Activated CD4-positive, alpha-beta T cell treated with anti-CD3 and anti-CD28 coated beads, Interleukin-2, amount 50 U/mL, for 16 hours (primary cell): Measurements from ENCODE around the gene DDX10.
"Not testable (repeated sequence)": the region's sequence is repeated elsewhere in the genome, so short reads cannot be mapped to it uniquely, and the experiment has no call there.

ENCODE experiments used
- DNase-seq: peaks from one replicate; pipeline ENCODE4 v3.0.0-alpha.2; 2020

The DDX10 gene

DNA sequence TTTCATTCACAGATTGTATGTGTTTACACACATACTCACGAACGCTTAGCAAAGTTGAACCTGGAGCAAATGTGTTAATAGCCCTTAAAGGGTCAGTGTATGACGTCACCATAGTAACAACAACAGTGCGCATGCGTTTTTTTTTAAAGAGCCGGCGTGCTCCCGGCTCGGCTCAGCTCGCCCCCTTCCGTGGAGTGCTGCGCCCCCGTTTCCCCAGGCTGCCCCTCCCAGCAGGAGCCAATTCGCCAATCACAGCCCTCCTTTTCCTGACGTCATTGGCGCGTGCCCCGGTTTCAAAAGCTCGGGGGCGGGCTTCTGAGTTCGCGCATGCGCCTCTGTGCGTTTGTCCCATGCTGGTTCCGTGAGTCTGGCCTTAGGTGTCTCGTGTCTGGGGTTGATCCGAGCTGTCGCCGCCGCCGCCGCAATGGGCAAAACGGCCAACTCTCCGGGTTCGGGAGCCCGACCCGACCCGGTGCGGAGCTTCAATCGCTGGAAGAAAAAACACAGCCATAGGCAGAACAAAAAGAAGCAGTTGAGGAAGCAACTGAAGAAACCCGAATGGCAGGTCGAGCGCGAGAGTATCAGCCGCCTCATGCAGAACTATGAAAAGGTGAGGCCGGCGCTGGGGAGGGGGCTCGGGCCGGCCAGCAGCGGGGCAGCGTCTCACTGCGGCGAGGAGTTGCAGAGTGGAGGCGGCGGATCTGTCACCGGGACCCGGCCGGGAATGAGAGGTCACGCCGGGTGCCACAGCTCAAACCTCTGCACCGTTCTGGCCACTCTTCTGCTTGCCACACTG, at the start of gene DDX10:
Gene DDX10, plus strand, starts transcription at position 340 of the 796 bp plus-strand sequence. Its CDS starts 85 bp downstream, at position 425.
- DNase-seq = peak; percentile 99

DNA sequence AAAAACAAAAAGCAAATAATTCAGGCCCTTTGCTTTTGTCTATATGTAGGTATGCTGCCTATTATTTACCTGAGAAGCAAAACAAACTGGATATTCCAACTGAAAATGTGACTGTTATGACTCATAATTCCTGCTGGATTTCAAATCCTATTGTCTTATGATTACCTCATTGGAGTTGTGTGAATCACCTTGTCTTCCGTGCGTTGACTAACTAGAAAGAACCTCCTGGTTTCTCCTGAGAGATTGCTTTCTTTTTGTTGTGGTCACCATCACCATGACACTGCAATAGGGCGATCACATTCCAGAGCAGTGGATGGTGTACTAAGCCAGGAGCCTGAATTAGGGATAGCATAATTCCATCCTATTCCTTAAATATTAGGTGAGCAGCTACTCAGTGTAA, 48.3 kb upstream of the DDX10 start:
- DNase-seq = no peak

DNA sequence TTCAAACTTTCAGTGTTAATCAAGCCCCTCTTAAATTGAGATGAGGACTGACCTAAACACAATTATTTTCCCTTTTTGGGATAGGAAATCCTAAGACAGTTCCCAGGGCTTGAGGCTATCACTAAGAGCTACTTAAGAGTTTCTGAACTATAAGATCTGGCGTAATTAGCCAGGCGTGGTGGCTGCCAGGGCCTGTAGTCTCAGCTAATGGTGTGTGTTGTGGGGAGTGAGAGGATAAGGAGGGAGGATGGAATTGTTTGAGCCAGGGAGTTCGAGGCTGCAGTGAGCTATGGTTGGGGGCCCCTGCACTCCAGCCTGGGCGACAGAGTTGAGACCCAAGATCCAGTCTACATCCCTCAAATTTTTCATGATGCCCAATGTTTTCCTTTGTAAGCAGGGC, 47.8 kb upstream of the DDX10 start:
- no peak for DNase-seq

DNA sequence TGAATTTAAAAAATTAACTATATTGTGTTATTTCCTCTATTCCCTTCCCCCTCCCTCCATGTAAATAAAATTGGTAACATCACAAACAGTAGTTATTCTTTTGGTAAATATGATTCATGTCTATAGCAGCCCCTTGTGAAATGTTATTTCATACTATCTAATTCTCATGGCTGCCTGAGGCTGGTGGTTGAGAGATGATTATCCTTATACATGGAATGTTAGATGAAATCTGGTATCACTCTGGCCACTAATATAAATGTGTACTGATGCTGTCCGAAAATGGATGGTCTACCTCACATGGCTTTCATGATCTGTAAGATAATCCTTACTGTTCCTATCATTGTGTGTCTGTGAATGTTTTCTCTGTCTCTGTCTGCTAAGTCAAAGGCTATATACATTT, 46.3 kb upstream of the DDX10 start:
- no peak for DNase-seq

DNA sequence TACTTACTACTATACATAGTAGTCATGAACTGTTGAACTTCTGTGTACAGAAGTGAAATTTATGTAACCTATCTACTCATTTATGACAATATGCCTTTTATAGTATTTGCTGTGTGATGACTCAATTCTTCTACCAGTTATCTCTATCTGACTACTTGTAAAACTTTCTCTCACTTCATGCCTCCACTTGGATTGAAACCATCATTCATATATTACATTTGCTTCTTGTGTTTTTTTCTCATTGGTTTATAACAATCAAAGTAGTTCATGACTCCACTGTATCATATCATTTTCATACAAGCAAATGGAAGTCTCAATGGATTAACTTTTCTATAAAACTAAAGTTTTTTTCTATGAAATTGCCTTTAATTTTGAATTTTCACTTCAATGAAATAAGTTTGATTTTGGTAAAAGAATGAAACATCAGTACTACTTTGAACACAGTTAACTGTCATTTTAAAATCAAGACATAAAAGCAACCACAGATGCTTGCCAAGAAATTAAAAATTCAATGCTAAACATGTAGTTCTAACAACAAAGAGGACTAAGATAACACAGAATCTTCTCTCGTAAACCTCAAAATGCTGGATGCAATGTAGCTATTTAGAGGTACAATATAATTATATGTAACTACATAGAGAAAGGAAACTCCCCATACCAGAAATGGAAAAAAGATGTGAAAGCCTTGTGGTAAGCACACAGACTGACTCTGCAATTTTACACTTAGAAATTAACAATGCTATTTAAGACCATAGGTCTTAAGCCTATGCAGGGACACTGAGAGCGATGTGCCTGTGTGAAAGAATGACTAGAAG, 43.7 kb upstream of the DDX10 start:
- DNase-seq = peak; percentile 62

DNA sequence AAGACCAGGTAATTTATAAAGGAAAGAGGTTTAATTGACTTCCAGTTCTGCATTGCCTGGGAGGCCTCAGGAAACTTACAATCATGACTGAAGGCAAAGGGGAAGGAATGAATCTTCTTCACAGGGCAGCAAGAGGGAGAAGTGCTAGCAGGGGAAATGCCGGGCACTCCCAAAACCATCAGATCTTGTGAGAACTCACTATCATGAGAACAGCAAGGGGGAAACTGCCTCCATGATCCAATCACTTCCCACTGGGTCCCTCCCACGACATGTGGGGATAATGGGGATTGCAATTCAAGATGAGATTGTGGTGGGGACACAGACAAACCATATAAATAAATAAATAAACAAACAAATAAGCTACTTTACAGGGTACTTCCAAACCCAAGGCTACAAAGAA, 42.5 kb upstream of the DDX10 start:
- no peak for DNase-seq

DNA sequence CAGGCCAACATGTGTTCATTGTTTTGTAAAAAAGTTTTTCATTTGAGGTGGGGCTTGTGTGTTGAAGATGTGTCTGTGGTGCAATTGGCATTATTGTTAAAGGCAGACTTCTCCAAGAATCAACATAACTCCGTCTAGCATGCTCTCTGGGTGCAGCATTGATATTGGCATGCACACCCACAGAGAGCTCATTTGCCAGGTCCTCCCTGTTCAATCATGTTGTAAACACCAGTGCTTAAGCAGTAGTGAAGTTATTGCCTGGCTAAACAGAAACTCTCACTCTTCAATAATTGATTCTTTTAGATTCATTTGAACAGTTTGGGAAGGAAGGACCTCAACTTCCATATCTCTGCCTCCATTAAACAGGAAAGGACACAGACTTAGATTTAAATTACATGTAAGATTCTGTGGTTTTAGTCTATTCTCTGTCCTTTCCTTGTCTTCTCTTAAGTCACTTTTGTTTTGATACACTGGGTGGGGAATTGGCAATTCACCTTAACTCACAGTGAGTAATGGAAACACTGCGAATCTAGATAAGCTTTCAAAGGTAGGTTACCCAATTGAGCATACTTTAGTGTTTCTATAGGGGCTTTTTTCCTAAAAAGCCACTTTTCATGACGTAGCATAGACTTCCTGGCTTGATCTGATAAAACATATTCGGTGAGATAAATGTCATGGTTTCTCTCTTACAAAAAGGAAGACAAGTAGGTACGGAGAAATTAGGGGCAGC, 40.5 kb upstream of the DDX10 start:
- DNase-seq = peak; percentile 8

DNA sequence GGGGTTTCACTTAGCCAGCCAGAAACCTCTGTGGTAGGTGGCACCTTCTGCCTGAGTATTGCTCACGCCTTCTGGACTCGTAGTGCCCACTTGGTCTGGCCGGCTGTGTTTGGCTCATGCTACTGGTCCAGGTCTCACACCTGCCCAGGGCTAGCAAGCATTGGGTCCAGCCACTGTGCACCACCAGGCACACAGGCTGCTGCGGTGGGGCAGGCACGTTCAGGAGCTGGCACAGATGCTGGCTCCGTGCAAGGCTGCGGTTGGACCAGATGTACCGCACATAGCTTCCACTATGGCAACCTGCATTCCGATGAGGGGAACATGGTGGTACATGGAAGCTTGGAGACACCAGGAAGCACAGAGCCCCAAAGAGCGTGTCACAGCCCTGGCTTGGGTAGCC, 36.5 kb upstream of the DDX10 start:
- DNase-seq = no peak

DNA sequence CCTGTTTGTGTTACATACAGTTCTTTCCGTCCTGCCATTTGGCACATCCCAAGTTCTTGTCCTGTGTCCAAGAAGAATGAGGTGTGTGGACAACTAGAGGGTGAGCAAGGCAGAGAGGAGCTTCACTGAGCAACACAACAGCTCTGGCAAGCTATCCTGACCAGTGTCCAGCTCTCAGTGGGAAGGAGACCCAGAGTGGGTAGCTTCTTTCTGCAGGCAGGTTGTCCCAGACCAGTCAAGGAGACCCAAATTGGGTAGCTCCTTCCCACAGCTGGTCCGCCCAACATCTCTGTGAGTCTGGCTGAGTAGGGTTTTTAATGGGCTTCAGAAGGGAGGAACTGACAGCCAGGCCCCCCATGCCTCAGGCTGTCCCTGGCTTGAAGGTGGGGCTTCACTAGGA, 36.1 kb upstream of the DDX10 start:
- no peak for DNase-seq

DNA sequence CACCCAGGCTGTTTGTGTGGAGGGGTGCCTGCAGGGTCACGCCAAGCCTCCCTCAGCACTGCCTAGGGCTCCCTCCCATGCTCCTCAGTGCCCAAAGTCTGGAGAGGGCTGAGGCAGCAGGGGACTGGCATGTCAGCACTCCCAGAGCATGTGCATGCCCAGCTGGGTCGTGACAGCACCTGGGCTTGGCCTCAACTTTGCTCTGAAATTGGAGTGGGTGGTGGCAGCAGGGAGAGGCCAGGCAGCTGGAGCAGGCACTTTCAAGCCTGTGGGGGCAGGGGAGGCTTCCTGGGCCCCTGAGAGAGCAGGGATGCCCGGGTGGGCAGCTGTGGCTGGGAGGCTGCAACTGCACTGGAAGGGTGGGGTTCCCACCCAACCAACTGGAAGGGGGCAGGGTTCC, 35.6 kb upstream of the DDX10 start:
- DNase-seq = no peak

DNA sequence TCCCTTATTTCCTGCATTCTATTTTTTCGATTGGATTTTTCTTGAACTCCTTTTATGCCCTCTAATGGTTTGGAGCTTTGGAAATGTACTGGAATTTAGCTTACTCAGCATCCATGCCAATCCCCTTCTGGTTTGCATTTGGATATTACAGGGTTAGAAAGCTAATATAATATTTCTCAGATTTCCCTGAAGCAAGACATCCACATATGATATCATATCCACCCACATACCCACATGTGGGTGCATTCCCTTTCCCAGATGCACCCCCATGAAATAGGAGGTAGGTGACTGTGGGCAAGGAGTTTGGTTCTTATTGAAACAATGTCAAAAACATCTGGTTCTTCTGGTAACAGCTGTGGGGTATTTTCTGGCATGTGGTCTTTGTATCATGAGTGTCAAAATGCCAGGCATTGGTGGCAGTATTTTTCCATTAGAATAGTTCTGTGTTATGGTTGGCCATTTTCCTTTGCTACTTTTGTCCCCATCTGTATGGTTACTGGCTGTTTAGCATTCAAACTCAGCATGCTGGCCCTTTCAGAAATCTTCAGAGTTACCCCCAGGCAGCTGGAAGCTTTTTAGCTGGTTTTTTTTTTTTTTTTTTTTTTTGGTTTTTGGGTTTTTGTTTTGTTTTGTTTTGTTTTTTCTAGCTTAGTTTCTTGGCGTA, 32.7 kb upstream of the DDX10 start:
- no peak for DNase-seq

DNA sequence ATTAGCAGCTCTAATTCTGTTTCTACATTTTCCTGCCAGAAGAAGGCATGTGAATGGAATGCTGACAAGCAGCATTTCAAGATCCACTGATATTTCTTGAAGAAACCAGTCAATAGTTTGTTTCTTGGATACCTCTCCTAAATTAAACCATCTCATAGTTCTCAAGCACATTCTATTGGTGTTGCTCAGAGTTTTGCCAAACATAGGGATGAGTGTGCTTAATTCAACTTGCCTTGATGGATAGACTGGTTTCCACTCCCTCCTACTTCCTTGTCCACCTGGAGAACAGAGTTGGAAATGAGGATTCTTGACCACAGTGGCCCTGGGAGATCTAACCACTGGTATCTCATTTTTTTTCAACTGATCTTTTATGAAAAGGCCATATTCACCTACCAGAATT, 29.8 kb upstream of the DDX10 start:
- no peak for DNase-seq

DNA sequence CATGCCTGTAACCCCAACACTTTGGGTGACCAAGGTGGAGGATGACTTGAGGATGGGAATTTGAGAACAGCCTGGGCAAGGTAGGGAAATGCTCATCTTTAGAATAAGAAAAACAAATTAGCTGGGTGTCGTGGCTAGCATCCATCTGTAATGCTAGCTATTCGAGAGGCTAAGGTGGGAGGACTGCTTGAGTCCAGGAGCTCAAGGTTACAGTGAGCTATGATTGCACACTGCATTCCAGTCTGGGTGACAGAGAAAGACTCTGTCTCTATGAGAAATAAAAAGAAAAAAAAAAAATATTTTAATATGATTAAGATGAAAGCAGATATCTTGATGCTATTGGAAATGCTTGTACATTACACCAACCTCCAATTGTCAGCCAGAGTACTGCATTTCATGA, 28.6 kb upstream of the DDX10 start:
- no peak for DNase-seq

DNA sequence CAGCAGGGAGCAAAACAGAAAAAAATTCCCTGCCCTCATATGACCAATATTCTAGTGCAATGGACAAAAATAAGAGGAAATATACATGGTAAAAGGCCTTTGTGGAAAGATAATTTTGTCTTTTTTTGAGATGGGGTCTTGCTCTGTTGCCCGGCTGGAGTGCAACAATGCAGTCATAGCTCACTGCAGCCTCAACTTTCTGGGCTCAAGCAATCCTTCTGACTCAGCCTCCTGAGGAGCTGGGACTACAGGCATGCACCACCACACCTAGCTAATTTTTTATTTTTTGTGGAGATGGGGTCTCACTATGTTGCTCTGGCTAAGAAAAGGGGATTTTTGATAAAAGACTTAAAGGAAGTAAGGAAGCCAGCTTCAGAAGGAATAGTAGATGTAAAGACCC, 25.7 kb upstream of the DDX10 start:
- no peak for DNase-seq

DNA sequence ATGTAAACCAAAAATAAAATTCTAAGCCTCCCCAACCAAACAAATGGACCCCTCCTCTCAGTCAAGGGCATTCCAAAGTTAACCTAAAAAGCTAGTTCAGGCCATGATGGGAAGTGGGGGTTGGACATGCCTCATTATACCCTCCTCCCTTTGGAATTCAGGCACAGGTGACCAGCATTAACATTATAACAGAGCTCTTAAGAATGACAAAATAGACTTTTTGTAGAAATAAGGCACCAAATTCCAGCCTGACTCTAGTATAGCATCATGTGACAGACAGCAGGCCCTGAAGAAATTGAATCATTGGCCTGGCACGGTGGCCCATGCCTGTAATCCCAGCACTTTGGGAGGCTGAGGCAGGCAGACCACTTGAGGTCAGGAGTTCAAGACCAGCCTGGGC, 23.1 kb upstream of the DDX10 start:
- not testable (repeated sequence) for DNase-seq

DNA sequence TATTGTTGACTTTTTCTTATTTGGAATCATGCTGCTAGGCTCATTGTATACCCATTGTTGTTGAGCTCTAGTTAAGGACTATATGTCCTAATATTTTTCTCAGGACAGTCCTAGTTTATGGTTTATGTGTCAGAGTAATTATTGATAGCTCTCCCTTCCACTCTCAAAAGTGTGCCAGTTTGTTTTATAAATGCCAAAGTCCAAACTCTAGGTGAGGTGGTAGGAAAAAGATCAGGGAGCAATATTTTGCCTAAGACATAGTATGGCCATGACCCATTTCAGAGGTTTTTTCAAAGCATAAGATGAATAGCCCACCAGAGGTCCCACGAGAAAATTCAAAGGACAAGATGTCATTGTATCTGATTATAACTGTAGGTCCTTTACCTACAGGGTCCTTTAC, 20.9 kb upstream of the DDX10 start:
- no peak for DNase-seq

DNA sequence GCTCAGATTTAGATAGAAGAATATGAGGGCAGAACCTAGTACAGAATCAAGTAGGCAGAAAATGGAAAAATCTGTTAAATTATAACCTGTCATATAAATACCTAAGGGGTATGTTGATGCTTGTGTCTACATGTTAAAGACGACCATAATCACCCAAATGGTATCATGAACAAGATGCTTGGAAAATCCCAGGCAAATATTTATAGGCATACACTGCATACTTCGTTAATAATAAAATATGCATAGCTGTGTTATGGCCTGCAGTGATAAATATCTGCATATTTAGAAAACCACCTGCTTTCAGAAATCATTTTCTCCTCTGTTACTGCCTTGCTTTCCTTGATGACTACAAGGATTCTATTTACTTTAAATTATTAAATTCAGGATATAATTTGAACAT, 18.9 kb upstream of the DDX10 start:
- no peak for DNase-seq

DNA sequence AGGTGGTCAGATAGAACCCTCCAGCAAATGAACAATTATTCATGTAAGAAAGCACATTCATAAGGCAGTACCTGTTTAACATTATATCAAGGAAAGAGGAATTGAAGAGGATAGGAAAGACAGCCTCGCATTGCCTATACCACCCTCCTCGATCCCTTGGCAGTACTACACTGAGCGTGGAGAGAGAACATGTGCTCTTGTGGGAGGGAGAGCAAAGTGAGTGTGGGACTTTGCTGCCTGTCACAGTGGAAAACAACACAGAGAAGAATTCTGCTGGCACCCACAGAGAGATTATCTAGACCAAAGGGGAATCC, 17.5 kb upstream of the DDX10 start:
- DNase-seq = no peak

DNA sequence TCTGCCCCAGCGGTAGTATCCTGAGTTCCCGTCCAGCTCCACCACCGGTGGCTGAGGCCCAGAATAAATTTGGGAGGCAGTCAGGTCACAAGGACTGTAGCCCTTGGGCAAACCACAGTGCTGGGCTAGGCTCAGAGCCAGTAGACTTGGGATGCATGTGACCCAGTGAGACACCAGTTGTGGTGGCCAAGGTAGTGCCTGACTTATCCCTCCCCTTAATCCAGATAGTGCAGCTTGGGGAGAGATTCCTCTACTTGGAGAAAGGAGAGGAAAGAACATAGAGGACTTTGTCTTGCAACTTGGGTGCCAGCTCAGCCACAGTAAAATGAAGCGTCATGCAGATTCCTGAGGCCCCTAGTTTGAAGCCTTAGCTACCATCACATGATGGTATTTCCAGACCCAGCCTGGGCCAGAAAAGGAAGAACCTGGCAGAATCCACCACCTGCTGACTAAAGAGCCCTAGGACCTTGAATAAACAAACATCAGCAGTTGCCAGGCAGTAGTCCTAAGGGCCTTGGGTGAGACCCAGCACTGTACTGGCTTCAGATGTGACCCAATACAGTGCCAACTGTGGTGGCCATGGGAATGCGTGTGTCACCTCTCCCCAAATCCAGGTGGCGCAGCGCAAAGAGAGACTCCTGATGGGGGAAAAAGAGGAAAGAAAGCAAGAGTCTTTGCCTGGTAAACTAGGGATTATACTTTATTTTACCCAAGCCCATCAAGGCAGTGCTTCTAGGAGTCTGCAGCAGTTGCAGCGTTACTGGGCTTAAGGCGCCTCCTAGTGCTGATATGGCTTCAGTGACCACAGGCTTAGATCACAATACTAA, 17.0 kb upstream of the DDX10 start:
- DNase-seq = peak; percentile 61

DNA sequence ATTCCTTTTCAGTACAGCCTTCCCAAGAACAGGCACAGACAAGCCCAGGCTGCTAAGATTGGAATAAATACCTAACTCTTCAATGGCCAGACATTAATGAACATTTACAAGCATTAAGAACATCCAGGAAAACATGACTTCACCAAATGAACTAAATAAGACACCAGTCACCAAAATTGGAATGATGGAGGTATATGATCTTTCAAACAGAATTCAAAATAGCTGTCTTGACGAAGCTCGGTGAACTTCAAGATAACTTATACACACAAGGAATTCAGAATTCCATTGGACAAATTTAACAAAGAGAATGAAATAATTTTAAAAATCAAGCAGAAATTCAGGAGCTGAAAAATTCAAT, 16.4 kb upstream of the DDX10 start:
- no peak for DNase-seq

DNA sequence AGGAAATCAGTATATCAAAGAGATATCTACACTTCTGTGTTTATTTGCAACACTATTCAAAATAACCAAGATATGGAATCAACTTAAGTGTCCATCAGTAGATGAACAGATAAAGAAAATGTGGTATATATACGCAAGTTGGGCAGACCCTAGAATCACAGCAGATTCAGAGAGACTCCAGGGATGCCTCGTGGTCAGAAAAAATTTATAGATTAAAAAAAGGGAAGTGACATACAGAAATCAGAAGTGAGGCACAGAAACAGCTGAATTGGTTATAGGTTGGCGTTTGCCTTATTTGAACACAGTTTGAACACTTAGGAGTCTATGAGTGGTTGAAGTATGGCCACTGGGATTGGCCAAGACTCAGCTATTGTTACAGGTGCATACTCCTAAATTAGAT, 10.8 kb upstream of the DDX10 start:
- not testable (repeated sequence) for DNase-seq

DNA sequence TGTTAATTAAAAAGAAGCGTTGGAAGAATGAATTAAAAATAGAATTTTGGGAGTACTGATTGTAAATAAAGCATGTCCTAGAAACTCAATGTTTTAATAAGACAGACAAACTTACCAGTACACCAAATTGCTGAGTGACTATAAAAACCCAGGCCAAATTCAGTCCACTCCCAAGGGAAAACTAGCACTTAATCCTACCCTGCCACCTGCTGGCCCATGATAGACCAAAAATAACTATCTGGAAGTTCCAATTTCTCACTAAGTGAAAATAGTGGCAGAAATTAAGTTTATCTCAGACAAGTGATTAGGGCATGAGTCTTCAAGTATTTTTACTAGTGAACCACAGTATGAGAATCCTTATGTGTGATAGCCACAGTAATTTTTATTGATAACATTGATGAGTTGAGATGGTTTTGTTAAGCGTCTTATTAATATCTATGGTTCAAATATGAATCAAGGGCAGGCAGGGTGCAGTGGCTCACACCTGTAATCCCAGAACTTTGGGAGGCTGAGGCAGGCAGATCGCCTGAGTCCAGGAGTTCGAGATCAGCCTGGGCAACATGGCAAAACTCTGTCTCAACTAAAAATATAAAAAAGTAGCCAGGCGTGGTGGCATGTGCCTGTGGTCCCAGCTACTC, 9.8 kb upstream of the DDX10 start:
- no peak for DNase-seq
